K562 (cell line): ENCODE results near the gene ADAM30. TPM values are rescaled to one million over a fixed set of nuclear protein-coding genes. Genes with fewer than 3 reads are reported as not detected.

Experiments
- CREB1 ChIP-seq, 2 experiments: sonication (generic) in 1 of 2; formaldehyde crosslinking in 1 of 2; IDR thresholded peaks; 2 replicates each; pipeline versions ENCODE4 v1.6.1 to v1.8.0; 2012 to 2022; ENCODE audit warnings: inconsistent platforms in 1 of 2, mild to moderate bottlenecking in 1 of 2, missing genetic modification reagents in 1 of 2, moderate library complexity in 1 of 2
- CREB3L1 ChIP-seq: fragments of 450-650 bp; IDR thresholded peaks from 2 replicates; pipeline ENCODE4 v1.6.1; 2014; ENCODE audit warnings: low read depth, mild to moderate bottlenecking, moderate library complexity, borderline replicate concordance
- CREM ChIP-seq: IDR thresholded peaks from 2 replicates; pipeline ENCODE4 v1.6.1; 2014; ENCODE audit warnings: antibody characterized with exemption, low read depth
- HOXB6 ChIP-seq: fragments of 250-450 bp; sonication (Bioruptor Pico); IDR thresholded peaks from 2 replicates; pipeline ENCODE4 v1.5.1; 2022; ENCODE audit warnings: mild to moderate bottlenecking, borderline replicate concordance
- MYBL2 ChIP-seq, 2 experiments: fragments of 450-650 bp in 1 of 2; sonication (generic) in 1 of 2; formaldehyde crosslinking in 1 of 2; IDR thresholded peaks; 2 replicates each; pipeline versions ENCODE4 v1.6.1 to v1.8.1; 2017 to 2022; ENCODE audit warnings: borderline replicate concordance in 1 of 2, inconsistent platforms in 1 of 2, low read depth in 1 of 2, mild to moderate bottlenecking in 1 of 2, missing genetic modification reagents in 1 of 2, moderate library complexity in 1 of 2
- NBN ChIP-seq: fragments of 450-650 bp; IDR thresholded peaks from 2 replicates; pipeline ENCODE4 v1.6.1; 2016; ENCODE audit warnings: low read depth, mild to moderate bottlenecking
- PKNOX1 ChIP-seq: fragments of 450-650 bp; IDR thresholded peaks from 2 replicates; pipeline ENCODE4 v1.6.1; 2016
- PTTG1 ChIP-seq: fragments of 450-650 bp; IDR thresholded peaks from 2 replicates; pipeline ENCODE4 v1.6.1; 2016; ENCODE audit warnings: low read depth, mild to moderate bottlenecking, missing genetic modification characterization, missing compliant biosample characterization
- RBM14 ChIP-seq: fragments of 200-400 bp; formaldehyde crosslinking; IDR thresholded peaks from 2 replicates; pipeline ENCODE4 v1.6.1; 2018; ENCODE audit warnings: low read depth, mild to moderate bottlenecking, low read length, moderate library complexity, borderline replicate concordance; ENCODE audit not compliant: insufficient read depth
- RFX7 ChIP-seq: fragments of 250-450 bp; sonication (Bioruptor Pico); IDR thresholded peaks from 2 replicates; pipeline ENCODE4 v1.5.1; 2021; ENCODE audit warnings: mild to moderate bottlenecking
- SIRT6 ChIP-seq: IDR thresholded peaks from one replicate; pipeline ENCODE4 v1.6.1; 2012; ENCODE audit warnings: low read depth, mild to moderate bottlenecking, control low read depth, inconsistent platforms, low read length, moderate library complexity
- TCF7 ChIP-seq: sonication (generic); IDR thresholded peaks from 2 replicates; pipeline ENCODE4 v1.6.1; 2016; ENCODE audit warnings: antibody characterized with exemption, borderline replicate concordance
- UBTF ChIP-seq, 2 experiments: IDR thresholded peaks; 2 replicates each; pipeline ENCODE4 v1.6.1; 2012; ENCODE audit warnings: improper control_type of control experiment in 2 of 2, low read depth in 2 of 2, low read length in 2 of 2, borderline replicate concordance in 1 of 2
- ZBTB2 ChIP-seq: fragments of 450-650 bp; IDR thresholded peaks from 2 replicates; pipeline ENCODE4 v1.6.1; 2016; ENCODE audit warnings: antibody characterized with exemption
- ZC3H4 ChIP-seq: sonication (generic); formaldehyde crosslinking; IDR thresholded peaks from 2 replicates; pipeline ENCODE4 v1.9.0; 2021; ENCODE audit warnings: missing genetic modification reagents, borderline replicate concordance
- ZKSCAN1 ChIP-seq: fragments of 150-350 bp; IDR thresholded peaks from 2 replicates; pipeline ENCODE4 v1.6.1; 2016; ENCODE audit warnings: low read depth, low read length
- ZNF12 ChIP-seq: sonication (generic); formaldehyde crosslinking; IDR thresholded peaks from 2 replicates; pipeline ENCODE4 v1.4.0; 2020; ENCODE audit warnings: mild to moderate bottlenecking, missing genetic modification reagents
- ZNF217 ChIP-seq: sonication (generic); formaldehyde crosslinking; IDR thresholded peaks from 2 replicates; pipeline ENCODE4 v1.8.0; 2022; ENCODE audit warnings: mild to moderate bottlenecking, missing genetic modification reagents
- ZNF398 ChIP-seq: fragments of 250-450 bp; sonication (Bioruptor Pico); IDR thresholded peaks from 2 replicates; pipeline ENCODE4 v1.8.0; 2021; ENCODE audit warnings: moderate library complexity, mild to moderate bottlenecking, inconsistent platforms
- ZNF785 ChIP-seq: fragments of 250-450 bp; sonication (Bioruptor Pico); IDR thresholded peaks from 2 replicates; pipeline ENCODE4 v1.4.0; 2020; ENCODE audit warnings: mild to moderate bottlenecking
- polyA plus RNA-seq, 8 experiments: library from polyadenylated mRNA; depleted of rRNA in 4 of 8; stranded (reverse) in 5 of 8; unstranded in 3 of 8; fragments of >200 nt; fragmentation: Nextera tagmentation in 2 of 8; fragmentation: Illumina TruSeq in 1 of 8; extraction: Ambion mirVana in 2 of 8; extraction: Trizol in 1 of 8; gene quantifications; 2 replicates each; pipeline versions ENCODE4 v1.2.1 to v1.2.3, GENCODE V29; 2011 to 2014; ENCODE audit warnings: inconsistent platforms in 1 of 8, missing spikeins in 1 of 8
- total RNA-seq, 7 experiments: library from RNA; depleted of rRNA in 6 of 7; stranded (reverse); fragments of >200 nt in 6 of 7; fragmentation: Illumina TruSeq in 2 of 7; extraction: Trizol in 2 of 7; gene quantifications; 2 replicates each; pipeline versions ENCODE4 v1.2.1 to v1.2.3, GENCODE V29; 2011 to 2021; ENCODE audit warnings: low replicate concordance in 1 of 7

Gene ADAM30
- total and polyA plus RNA-seq, 9 of the 15 experiments (the other 6 are each of a cell fraction or from before 2014, with no cell fraction given), result not detected

- TF ChIP-seq ZBTB2 (no peak), ZNF12 (no peak), PKNOX1 (peak; percentile 17; the same call in 1 of the 2 replicates), ZC3H4 (CRISPR knock-in tag) (no peak), CREM (peak; percentile 53; the same call in 1 of the 2 replicates), SIRT6 (no peak), ZNF217 (CRISPR knock-in tag) (no peak), ZKSCAN1 (no peak), RFX7 (CRISPR knock-in tag) (no peak), ZNF785 (CRISPR knock-in tag) (no peak), NBN (no peak), MYBL2 (IDR thresholded peaks at IDR 0.05; ENCODE audit: low read depth) (no peak), MYBL2 (CRISPR knock-in tag; IDR thresholded peaks at IDR 0.05; ENCODE audit: borderline replicate concordance) (no peak), PTTG1 (tag) (no peak), CREB1 (IDR thresholded peaks at IDR 0.05) (no peak), CREB1 (CRISPR knock-in tag; IDR thresholded peaks at IDR 0.05) (no peak), TCF7 (no peak), CREB3L1 (no peak), RBM14 (no peak), HOXB6 (no peak), ZNF398 (CRISPR knock-in tag) (no peak), UBTF (IDR thresholded peaks at IDR 0.05; ENCODE audit: borderline replicate concordance in 1 of 2, low read depth in 2 of 2, low read length in 2 of 2) (0 out of 4 replicates have a peak, but pooled peaks of 1 of the 2 experiments have one; percentile 24)
Observed at GRCh38 chr1:119859647-119860046, 36.7 kb downstream of the ADAM30 start (continued).
